ENCODE measurements around the gene FBXL7. TPM values are rescaled to one million over a fixed set of nuclear protein-coding genes. Genes with fewer than 3 reads are reported as not detected.

FBXL7 gene
- polyA plus RNA-seq, 3 donors, result not detected

GRCh38 chr5:15904899-15905830 is 405.2 kb downstream of the FBXL7 start:
- Histone ChIP-seq H3K4me3 (replicated peaks in 1 of 3; ENCODE audit: low read depth in 2 of 3, low read length in 3 of 3) (no peak overlapping the region), H3K27me3 (ENCODE audit: control insufficient read depth in 2 of 2, insufficient read depth in 2 of 2, low read length in 2 of 2) (no peaks in the 10 kb centered on the region), H3K79me2 (ENCODE audit: insufficient read depth, low read length) (no peaks in the 10 kb centered on the region), H3K9ac (ENCODE audit: insufficient read depth, low read length, poor library complexity, severe bottlenecking) (no peak overlapping the region), H4K20me1 (ENCODE audit: insufficient read depth, low read length) (no peaks in the 10 kb centered on the region), H3K36me3 (replicated peaks in 1 of 2; ENCODE audit: control insufficient read depth in 1 of 2, insufficient read depth in 2 of 2, low read length in 2 of 2) (no peaks in the 10 kb centered on the region), H3K27ac (ENCODE audit: low read depth in 1 of 2, low read length in 2 of 2) (no peak overlapping the region), H2AFZ (ENCODE audit: insufficient read depth, low read depth, low read length, poor library complexity, severe bottlenecking) (no peak overlapping the region), H3K4me1 (ENCODE audit: control insufficient read depth in 1 of 2, insufficient read depth in 2 of 2, low read length in 2 of 2) (no peaks in the 10 kb centered on the region), H3K9me3 (replicated peaks in 1 of 2; ENCODE audit: control insufficient read depth in 1 of 2, insufficient read depth in 1 of 2, low read length in 2 of 2) (peaks cover 6 to 15% of the 10 kb centered on the region in 2 donors), H3K4me2 (replicated peaks; ENCODE audit: extremely low read depth, low read length, poor library complexity, severe bottlenecking) (no peak overlapping the region)
- Mint-ChIP-seq H3K36me3 (no peaks in the 10 kb centered on the region), H3K4me1 (no peaks in the 10 kb centered on the region), H3K27me3 (ENCODE audit: low read depth in 3 of 3) (no peaks in the 10 kb centered on the region), H3K27ac (no peak overlapping the region), H3K9me3 (peaks cover 0 to 9% (median 3%) of the 10 kb centered on the region in 7 donors), H3K4me3 (no peak overlapping the region)
- no CpG with 5 or more reads among the region's 2 CpGs for WGBS (ENCODE audit: insufficient coverage)
- intact Hi-C loops (cut with micrococcal nuclease), result no loop called here
- no peak for DNase-seq
- no peak for TF ChIP-seq CTCF (IDR thresholded peaks at IDR 0.05)

- H3K36me3 ChIP-seq (replicated peaks in 1 of 2; ENCODE audit: control insufficient read depth in 1 of 2, insufficient read depth in 2 of 2, low read length in 2 of 2), result no peaks in the 10 kb centered on the region
- H2AFZ ChIP-seq (ENCODE audit: insufficient read depth, low read depth, low read length, poor library complexity, severe bottlenecking), result no peak overlapping the region
- no peaks in the 10 kb centered on the region for H3K4me1 ChIP-seq (ENCODE audit: control insufficient read depth in 1 of 2, insufficient read depth in 2 of 2, low read length in 2 of 2)
- peaks cover 8 to 39% (median 15%) of the 10 kb centered on the region in 7 donors for H3K9me3 Mint-ChIP-seq
- no peaks in the 10 kb centered on the region for H4K20me1 ChIP-seq (ENCODE audit: insufficient read depth, low read length)
- no peak for DNase-seq
- H3K27ac ChIP-seq (ENCODE audit: low read depth in 1 of 2, low read length in 2 of 2), result no peak overlapping the region
- no peak for TF ChIP-seq CTCF (IDR thresholded peaks at IDR 0.05)
- no peaks in the 10 kb centered on the region for H3K79me2 ChIP-seq (ENCODE audit: insufficient read depth, low read length)
- no peaks in the 10 kb centered on the region for H3K36me3 Mint-ChIP-seq
- no peaks in the 10 kb centered on the region for H3K27me3 Mint-ChIP-seq (ENCODE audit: low read depth in 3 of 3)
- intact Hi-C loops (cut with micrococcal nuclease), result no loop called here
- H3K27me3 ChIP-seq (ENCODE audit: control insufficient read depth in 2 of 2, insufficient read depth in 2 of 2, low read length in 2 of 2), result no peaks in the 10 kb centered on the region
- peaks cover 28 to 38% of the 10 kb centered on the region in 2 donors for H3K9me3 ChIP-seq (replicated peaks in 1 of 2; ENCODE audit: control insufficient read depth in 1 of 2, insufficient read depth in 1 of 2, low read length in 2 of 2)
- H3K4me1 Mint-ChIP-seq, result no peaks in the 10 kb centered on the region
- no peak overlapping the region for H3K4me3 Mint-ChIP-seq
- no peak overlapping the region for H3K4me3 ChIP-seq (replicated peaks in 1 of 3; ENCODE audit: low read depth in 2 of 3, low read length in 3 of 3)
- H3K9ac ChIP-seq (ENCODE audit: insufficient read depth, low read length, poor library complexity, severe bottlenecking), result no peak overlapping the region
- no peak overlapping the region for H3K27ac Mint-ChIP-seq
- H3K4me2 ChIP-seq (replicated peaks; ENCODE audit: extremely low read depth, low read length, poor library complexity, severe bottlenecking), result no peak overlapping the region
- no CpG with 5 or more reads among the region's 3 CpGs for WGBS (ENCODE audit: insufficient coverage)
Measured at GRCh38 chr5:15914638-15915037, 414.7 kb downstream of the FBXL7 start.

Measured in CD14-positive monocyte (primary cell).